Measurements from ENCODE around the gene SFR1. TPM values are rescaled to one million over a fixed set of nuclear protein-coding genes. Genes with fewer than 3 reads are reported as not detected.
"Not testable (repeated sequence)": the region's sequence is repeated elsewhere in the genome, so short reads cannot be mapped to it uniquely, and the experiment has no call there.

Gene SFR1
- total RNA-seq, 1 donor from 2014 or later = 7.0 TPM

- DNase-seq = peak; percentile 51
These were observed 11.9 kb upstream of the SFR1 start for GRCh38 chr10:104109908-104110662.

- peak; percentile 63 for DNase-seq
These were observed 8.5 kb upstream of the SFR1 start for GRCh38 chr10:104113376-104113956.

GRCh38 chr10:104117839-104118323 lies 4.1 kb upstream of the SFR1 start:
- DNase-seq = peak; percentile 35

- DNase-seq = no peak
These were observed 2.0 kb upstream of the SFR1 start for GRCh38 chr10:104119996-104120395.

GRCh38 chr10:104120512-104120902 lies 1.5 kb upstream of the SFR1 start:
- DNase-seq = no peak

GRCh38 chr10:104120903-104121484 lies 977 bp upstream of the SFR1 start:
- DNase-seq = peak; percentile 97

- DNase-seq = peak; percentile 43
These were observed 495 bp downstream of the SFR1 start for GRCh38 chr10:104122225-104123107.

GRCh38 chr10:104123397-104123796 lies 1.4 kb downstream of the SFR1 start:
- peak; percentile 49 for DNase-seq

GRCh38 chr10:104127411-104127810 lies 5.4 kb downstream of the SFR1 start:
- peak; percentile 29 for DNase-seq

- no peak for DNase-seq
These were observed 6.2 kb downstream of the SFR1 start for GRCh38 chr10:104128214-104128613.

- DNase-seq = no peak
These were observed 8.1 kb downstream of the SFR1 start for GRCh38 chr10:104130041-104130440.

- no peak for DNase-seq
These were observed 16.2 kb downstream of the SFR1 start for GRCh38 chr10:104138131-104138530.

- DNase-seq = peak; percentile 25
These were observed 17.2 kb downstream of the SFR1 start for GRCh38 chr10:104139221-104139620.

GRCh38 chr10:104142081-104142480 lies 20.1 kb downstream of the SFR1 start:
- no peak for DNase-seq

- no peak for DNase-seq
These were observed 21.9 kb downstream of the SFR1 start for GRCh38 chr10:104143829-104144228.

GRCh38 chr10:104144931-104145330 lies 23.0 kb downstream of the SFR1 start:
- no peak for DNase-seq

- DNase-seq = no peak
These were observed 24.9 kb downstream of the SFR1 start for GRCh38 chr10:104146882-104147281.

- no peak for DNase-seq
These were observed 28.2 kb downstream of the SFR1 start for GRCh38 chr10:104150139-104150538.

- DNase-seq = no peak
These were observed 29.8 kb downstream of the SFR1 start for GRCh38 chr10:104151737-104152136.

- DNase-seq = no peak
These were observed 33.6 kb downstream of the SFR1 start for GRCh38 chr10:104155591-104155990.

GRCh38 chr10:104170610-104171254 lies 48.8 kb downstream of the SFR1 start:
- no peak for DNase-seq

- not testable (repeated sequence) for DNase-seq
These were observed 52.2 kb downstream of the SFR1 start for GRCh38 chr10:104174136-104174535.
